GM12892 (cell line): ENCODE results near the gene CFAP299.

ENCODE experiments used
- POLR2A ChIP-seq: IDR thresholded peaks from 2 replicates; pipeline ENCODE4 v1.6.1; 2011; ENCODE audit warnings: low read depth, low read length, control low read depth
- POLR2AphosphoS5 ChIP-seq: IDR thresholded peaks from 2 replicates; pipeline ENCODE4 v1.6.1; 2011; ENCODE audit warnings: low read depth, low read length, control low read depth
- TAF1 ChIP-seq: IDR thresholded peaks from 2 replicates; pipeline ENCODE4 v1.6.1; 2011; ENCODE audit warnings: low read depth, mild to moderate bottlenecking, control low read depth, low read length, borderline replicate concordance

DNA sequence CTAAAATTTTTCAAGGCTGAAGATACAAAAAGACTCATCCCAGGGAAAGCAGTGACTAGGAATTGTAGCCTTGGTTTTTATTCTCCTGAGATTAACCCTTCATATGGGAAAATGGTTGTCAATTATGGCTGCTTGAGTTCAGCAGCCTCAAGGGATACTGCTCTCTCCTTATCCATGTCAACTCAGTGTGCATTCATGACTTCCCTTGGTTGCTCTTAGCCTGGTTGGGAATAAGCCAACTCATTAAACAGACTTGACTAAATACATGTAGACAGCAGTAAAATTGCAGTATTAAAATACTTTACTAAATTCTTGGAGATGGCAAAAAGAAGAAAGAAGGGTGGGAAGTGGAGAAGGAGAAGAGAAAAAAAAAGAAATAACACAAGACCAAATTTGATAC is 650.5 kb downstream of the CFAP299 start:
- TF ChIP-seq TAF1 = no peak
- no peak for TF ChIP-seq POLR2AphosphoS5
- no peak for TF ChIP-seq POLR2A
